Endothelial cell (in vitro differentiated cells): ENCODE data around the gene PADI6. TPM values are rescaled to one million over a fixed set of nuclear protein-coding genes. Genes with fewer than 3 reads are reported as not detected.

Experiments used
- DNase-seq: peaks from one replicate; pipeline ENCODE4 v3.0.0; 2021; ENCODE audit warnings: low spot score
- H3K27ac Mint-ChIP-seq: one replicate; pipeline ENCODE4 v1.8.0; 2021; ENCODE audit warnings: mixed read lengths, inconsistent platforms; ENCODE audit not compliant: unreplicated experiment
- H3K27me3 Mint-ChIP-seq: one replicate; pipeline ENCODE4 v1.8.0; 2021; ENCODE audit warnings: mild to moderate bottlenecking, moderate library complexity, mixed read lengths, inconsistent platforms; ENCODE audit not compliant: unreplicated experiment
- H3K36me3 Mint-ChIP-seq: one replicate; pipeline ENCODE4 v1.8.0; 2021; ENCODE audit warnings: mild to moderate bottlenecking, low read depth, mixed read lengths, inconsistent platforms; ENCODE audit not compliant: unreplicated experiment
- H3K4me1 Mint-ChIP-seq: one replicate; pipeline ENCODE4 v1.8.0; 2021; ENCODE audit warnings: mild to moderate bottlenecking, mixed read lengths, inconsistent platforms; ENCODE audit not compliant: unreplicated experiment
- H3K4me3 Mint-ChIP-seq: one replicate; pipeline ENCODE4 v1.8.0; 2021; ENCODE audit warnings: mild to moderate bottlenecking, mixed read lengths, inconsistent platforms; ENCODE audit not compliant: unreplicated experiment
- H3K9me3 Mint-ChIP-seq: one replicate; pipeline ENCODE4 v1.8.0; 2021; ENCODE audit warnings: mixed read lengths, inconsistent platforms; ENCODE audit not compliant: unreplicated experiment
- CTCF ChIP-seq: fragments of 200-600 bp; sonication (generic); IDR thresholded peaks from one replicate; pipeline ENCODE4 v1.5.0; 2021; ENCODE audit warnings: antibody characterized with exemption; ENCODE audit not compliant: unreplicated experiment
- total RNA-seq: library from RNA; stranded (reverse); fragmentation: NEBNext Ultra II Directional; extraction: Animal tissue kit (Norgen Biotek cat#: 25700); gene quantifications from one replicate; pipeline ENCODE4 v1.2.1, GENCODE V29; 2021; ENCODE audit not compliant: unreplicated experiment

PADI6 gene
- total RNA-seq, 1 donor from 2014 or later: not detected

- Mint-ChIP-seq H3K36me3 (no peaks in the 10 kb centered on the region), H3K4me3 (no peak overlapping the region), H3K9me3 (no peaks in the 10 kb centered on the region), H3K27ac (no peak overlapping the region), H3K4me1 (no peaks in the 10 kb centered on the region), H3K27me3 (peaks cover 1% of the 10 kb centered on the region)
- peak; percentile 92 for TF ChIP-seq CTCF
- DNase-seq: peak; percentile 87
Observed at GRCh38 chr1:17335821-17336710, 35.9 kb upstream of the PADI6 start.

GRCh38 chr1:17338706-17339493 lies 33.1 kb upstream of the PADI6 start:
- Mint-ChIP-seq H3K4me3 (no peak overlapping the region), H3K36me3 (peaks cover 2% of the 10 kb centered on the region), H3K27ac (no peak overlapping the region), H3K27me3 (peaks cover 3% of the 10 kb centered on the region), H3K4me1 (no peaks in the 10 kb centered on the region), H3K9me3 (peaks cover 2% of the 10 kb centered on the region)
- TF ChIP-seq CTCF: no peak
- no peak for DNase-seq

GRCh38 chr1:17339521-17339920 lies 32.5 kb upstream of the PADI6 start:
- Mint-ChIP-seq H3K9me3 (peaks cover 6% of the 10 kb centered on the region), H3K27ac (no peak overlapping the region), H3K27me3 (peaks cover 4% of the 10 kb centered on the region), H3K4me1 (no peaks in the 10 kb centered on the region), H3K4me3 (no peak overlapping the region), H3K36me3 (peaks cover 4% of the 10 kb centered on the region)
- no peak for DNase-seq
- TF ChIP-seq CTCF: no peak

GRCh38 chr1:17340358-17340757 lies 31.6 kb upstream of the PADI6 start:
- peaks cover 4% of the 10 kb centered on the region for H3K27me3 Mint-ChIP-seq
- H3K27ac Mint-ChIP-seq: no peak overlapping the region
- H3K36me3 Mint-ChIP-seq: peaks cover 4% of the 10 kb centered on the region
- H3K4me1 Mint-ChIP-seq: no peaks in the 10 kb centered on the region
- DNase-seq: no peak
- no peak for TF ChIP-seq CTCF
- H3K4me3 Mint-ChIP-seq: no peak overlapping the region
- H3K9me3 Mint-ChIP-seq: peaks cover 6% of the 10 kb centered on the region
